ENCODE results near the gene CTNNBL1.

DNA sequence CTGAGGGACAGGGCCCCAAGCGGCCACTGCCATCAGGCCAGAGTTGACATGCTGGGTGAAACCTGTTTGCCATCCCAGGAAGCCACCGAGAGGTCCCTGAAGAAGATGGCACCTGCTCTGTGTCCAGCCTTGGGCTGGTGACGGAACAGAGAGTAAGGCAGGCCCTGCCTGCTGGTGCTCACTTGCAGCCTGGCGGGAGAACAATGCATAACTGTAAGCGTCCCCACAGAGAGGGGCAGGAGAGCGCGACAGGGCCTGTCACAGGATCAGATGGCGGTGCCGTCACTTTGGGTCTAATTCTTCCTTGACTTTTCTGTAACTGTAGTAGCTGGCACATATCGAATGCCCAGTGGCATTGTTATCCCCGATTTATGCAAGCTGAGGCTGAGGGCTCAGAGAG, 180.1 kb downstream of the CTNNBL1 start:
- no peak for TF ChIP-seq CTCF (IDR thresholded peaks at IDR 0.05)
- no peak for TF ChIP-seq POLR2A (IDR thresholded peaks at IDR 0.05)
